ENCODE results near the gene GMPS. TPM values are rescaled to one million over a fixed set of nuclear protein-coding genes. Genes with fewer than 3 reads are reported as not detected.

The GMPS gene
- total and polyA plus RNA-seq, 9 of the 15 experiments (the other 6 are each of a cell fraction or from before 2014, with no cell fraction given), result 73.7 to 282 (median 156) TPM

DNA sequence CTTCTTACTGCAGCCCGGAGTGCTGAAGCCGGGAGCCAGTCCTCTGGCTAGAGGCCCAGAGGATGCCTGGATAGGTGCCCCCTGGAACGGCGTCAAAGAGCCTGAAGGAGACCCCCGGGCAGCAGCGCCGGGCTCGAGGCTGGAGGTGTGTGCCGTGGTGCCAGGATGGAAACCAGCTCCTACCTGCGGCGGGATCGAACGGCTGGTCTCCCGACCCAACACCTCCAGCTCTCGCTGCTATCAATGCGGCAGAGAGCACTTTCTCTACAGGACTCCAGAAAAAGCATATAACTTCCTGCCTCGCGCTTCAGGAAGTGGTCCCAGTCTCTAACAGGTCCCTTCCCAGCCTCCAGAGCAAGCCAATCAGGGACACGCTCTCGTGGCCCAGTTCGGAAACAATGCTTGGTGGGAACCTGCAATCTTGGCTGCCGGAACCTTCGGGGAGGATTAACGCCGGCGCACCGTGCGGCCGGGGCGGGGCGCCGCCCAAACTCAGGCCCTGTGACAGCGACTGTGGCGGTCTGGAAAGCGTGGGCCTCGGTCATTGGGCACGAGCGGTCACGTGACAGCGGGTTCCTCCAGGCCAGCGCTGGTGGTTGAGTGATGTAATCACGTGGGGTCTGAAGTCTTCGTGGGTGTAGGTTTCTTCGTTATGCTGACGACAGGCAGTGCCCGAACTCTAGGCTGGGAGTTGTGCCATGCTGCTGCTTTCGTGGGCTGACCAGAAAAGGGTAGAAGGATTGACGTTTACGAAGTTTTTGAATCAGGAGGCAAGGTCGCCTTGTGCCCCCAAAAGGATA, 16.1 kb upstream of the GMPS start, which contains the start of gene SLC33A1 (continued):
- TF ChIP-seq, protein P1, sequence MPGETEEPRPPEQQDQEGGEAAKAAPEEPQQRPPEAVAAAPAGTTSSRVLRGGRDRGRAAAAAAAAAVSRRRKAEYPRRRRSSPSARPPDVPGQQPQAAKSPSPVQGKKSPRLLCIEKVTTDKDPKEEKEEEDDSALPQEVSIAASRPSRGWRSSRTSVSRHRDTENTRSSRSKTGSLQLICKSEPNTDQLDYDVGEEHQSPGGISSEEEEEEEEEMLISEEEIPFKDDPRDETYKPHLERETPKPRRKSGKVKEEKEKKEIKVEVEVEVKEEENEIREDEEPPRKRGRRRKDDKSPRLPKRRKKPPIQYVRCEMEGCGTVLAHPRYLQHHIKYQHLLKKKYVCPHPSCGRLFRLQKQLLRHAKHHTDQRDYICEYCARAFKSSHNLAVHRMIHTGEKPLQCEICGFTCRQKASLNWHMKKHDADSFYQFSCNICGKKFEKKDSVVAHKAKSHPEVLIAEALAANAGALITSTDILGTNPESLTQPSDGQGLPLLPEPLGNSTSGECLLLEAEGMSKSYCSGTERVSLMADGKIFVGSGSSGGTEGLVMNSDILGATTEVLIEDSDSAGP (CRISPR knock-in tag; IDR thresholded peaks at IDR 0.05), result 0 out of 2 replicates have a peak, but pooled peaks have one; percentile 52
- TF ChIP-seq, protein P2, sequence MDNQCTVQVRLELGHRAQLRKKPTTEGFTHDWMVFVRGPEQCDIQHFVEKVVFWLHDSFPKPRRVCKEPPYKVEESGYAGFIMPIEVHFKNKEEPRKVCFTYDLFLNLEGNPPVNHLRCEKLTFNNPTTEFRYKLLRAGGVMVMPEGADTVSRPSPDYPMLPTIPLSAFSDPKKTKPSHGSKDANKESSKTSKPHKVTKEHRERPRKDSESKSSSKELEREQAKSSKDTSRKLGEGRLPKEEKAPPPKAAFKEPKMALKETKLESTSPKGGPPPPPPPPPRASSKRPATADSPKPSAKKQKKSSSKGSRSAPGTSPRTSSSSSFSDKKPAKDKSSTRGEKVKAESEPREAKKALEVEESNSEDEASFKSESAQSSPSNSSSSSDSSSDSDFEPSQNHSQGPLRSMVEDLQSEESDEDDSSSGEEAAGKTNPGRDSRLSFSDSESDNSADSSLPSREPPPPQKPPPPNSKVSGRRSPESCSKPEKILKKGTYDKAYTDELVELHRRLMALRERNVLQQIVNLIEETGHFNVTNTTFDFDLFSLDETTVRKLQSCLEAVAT (IDR thresholded peaks at IDR 0.05), result no peak; a peak in 2 of 4 replicates
- TF ChIP-seq SMAD3 (CRISPR knock-in tag; conservative IDR thresholded peaks at IDR 0.05) (no peak), RUNX1 (IDR thresholded peaks at IDR 0.05; ENCODE audit: low read depth) (no peak), ZNF586 (CRISPR knock-in tag; conservative IDR thresholded peaks at IDR 0.05) (no peak), CBX5 (IDR thresholded peaks at IDR 0.05; ENCODE audit: borderline replicate concordance, low read depth) (peak; percentile 88), ZNF121 (CRISPR knock-in tag; conservative IDR thresholded peaks at IDR 0.05) (no peak)
- TF ChIP-seq, protein P3, sequence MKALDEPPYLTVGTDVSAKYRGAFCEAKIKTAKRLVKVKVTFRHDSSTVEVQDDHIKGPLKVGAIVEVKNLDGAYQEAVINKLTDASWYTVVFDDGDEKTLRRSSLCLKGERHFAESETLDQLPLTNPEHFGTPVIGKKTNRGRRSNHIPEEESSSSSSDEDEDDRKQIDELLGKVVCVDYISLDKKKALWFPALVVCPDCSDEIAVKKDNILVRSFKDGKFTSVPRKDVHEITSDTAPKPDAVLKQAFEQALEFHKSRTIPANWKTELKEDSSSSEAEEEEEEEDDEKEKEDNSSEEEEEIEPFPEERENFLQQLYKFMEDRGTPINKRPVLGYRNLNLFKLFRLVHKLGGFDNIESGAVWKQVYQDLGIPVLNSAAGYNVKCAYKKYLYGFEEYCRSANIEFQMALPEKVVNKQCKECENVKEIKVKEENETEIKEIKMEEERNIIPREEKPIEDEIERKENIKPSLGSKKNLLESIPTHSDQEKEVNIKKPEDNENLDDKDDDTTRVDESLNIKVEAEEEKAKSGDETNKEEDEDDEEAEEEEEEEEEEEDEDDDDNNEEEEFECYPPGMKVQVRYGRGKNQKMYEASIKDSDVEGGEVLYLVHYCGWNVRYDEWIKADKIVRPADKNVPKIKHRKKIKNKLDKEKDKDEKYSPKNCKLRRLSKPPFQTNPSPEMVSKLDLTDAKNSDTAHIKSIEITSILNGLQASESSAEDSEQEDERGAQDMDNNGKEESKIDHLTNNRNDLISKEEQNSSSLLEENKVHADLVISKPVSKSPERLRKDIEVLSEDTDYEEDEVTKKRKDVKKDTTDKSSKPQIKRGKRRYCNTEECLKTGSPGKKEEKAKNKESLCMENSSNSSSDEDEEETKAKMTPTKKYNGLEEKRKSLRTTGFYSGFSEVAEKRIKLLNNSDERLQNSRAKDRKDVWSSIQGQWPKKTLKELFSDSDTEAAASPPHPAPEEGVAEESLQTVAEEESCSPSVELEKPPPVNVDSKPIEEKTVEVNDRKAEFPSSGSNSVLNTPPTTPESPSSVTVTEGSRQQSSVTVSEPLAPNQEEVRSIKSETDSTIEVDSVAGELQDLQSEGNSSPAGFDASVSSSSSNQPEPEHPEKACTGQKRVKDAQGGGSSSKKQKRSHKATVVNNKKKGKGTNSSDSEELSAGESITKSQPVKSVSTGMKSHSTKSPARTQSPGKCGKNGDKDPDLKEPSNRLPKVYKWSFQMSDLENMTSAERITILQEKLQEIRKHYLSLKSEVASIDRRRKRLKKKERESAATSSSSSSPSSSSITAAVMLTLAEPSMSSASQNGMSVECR (CRISPR knock-in tag; IDR thresholded peaks at IDR 0.05), result peak; percentile 81
- TF ChIP-seq, protein P4, sequence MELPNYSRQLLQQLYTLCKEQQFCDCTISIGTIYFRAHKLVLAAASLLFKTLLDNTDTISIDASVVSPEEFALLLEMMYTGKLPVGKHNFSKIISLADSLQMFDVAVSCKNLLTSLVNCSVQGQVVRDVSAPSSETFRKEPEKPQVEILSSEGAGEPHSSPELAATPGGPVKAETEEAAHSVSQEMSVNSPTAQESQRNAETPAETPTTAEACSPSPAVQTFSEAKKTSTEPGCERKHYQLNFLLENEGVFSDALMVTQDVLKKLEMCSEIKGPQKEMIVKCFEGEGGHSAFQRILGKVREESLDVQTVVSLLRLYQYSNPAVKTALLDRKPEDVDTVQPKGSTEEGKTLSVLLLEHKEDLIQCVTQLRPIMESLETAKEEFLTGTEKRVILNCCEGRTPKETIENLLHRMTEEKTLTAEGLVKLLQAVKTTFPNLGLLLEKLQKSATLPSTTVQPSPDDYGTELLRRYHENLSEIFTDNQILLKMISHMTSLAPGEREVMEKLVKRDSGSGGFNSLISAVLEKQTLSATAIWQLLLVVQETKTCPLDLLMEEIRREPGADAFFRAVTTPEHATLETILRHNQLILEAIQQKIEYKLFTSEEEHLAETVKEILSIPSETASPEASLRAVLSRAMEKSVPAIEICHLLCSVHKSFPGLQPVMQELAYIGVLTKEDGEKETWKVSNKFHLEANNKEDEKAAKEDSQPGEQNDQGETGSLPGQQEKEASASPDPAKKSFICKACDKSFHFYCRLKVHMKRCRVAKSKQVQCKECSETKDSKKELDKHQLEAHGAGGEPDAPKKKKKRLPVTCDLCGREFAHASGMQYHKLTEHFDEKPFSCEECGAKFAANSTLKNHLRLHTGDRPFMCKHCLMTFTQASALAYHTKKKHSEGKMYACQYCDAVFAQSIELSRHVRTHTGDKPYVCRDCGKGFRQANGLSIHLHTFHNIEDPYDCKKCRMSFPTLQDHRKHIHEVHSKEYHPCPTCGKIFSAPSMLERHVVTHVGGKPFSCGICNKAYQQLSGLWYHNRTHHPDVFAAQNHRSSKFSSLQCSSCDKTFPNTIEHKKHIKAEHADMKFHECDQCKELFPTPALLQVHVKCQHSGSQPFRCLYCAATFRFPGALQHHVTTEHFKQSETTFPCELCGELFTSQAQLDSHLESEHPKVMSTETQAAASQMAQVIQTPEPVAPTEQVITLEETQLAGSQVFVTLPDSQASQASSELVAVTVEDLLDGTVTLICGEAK (IDR thresholded peaks at IDR 0.05), result peak; percentile 100
- TF ChIP-seq, protein P4 (CRISPR knock-in tag; IDR thresholded peaks at IDR 0.05), result no peak

All from K562 (cell line).